ENCODE results near the gene AKR1C2.
"Not testable (repeated sequence)": the region's sequence is repeated elsewhere in the genome, so short reads cannot be mapped to it uniquely, and the experiment has no call there.

AKR1C2 gene

GRCh38 chr10:5003127-5004029 lies at the start of gene AKR1C2:
AKR1C2 (minus strand) TSS chr10:5003857; CDS start chr10:5003835, 22 bp downstream.
- H3K27ac ChIP-seq (ENCODE audit: low read length); H3K4me1 ChIP-seq (ENCODE audit: control insufficient read depth, low read depth, low read length); H3K9ac ChIP-seq (ENCODE audit: low read length); H3K27me3 ChIP-seq (ENCODE audit: control insufficient read depth, insufficient read depth, low read length); H3K4me3 ChIP-seq (ENCODE audit: low read length); H3K9me3 ChIP-seq (ENCODE audit: control insufficient read depth, low read depth, low read length); H3K36me3 ChIP-seq (ENCODE audit: control insufficient read depth, low read depth, low read length): not testable (repeated sequence)

- not testable (repeated sequence) for H3K27me3 ChIP-seq (ENCODE audit: control insufficient read depth, insufficient read depth, low read length); H3K4me3 ChIP-seq (ENCODE audit: low read length)
These were observed 49.4 kb upstream of the AKR1C2 start for GRCh38 chr10:5052951-5053500.

GRCh38 chr10:5047912-5048628 lies 44.4 kb upstream of the AKR1C2 start:
- no peak overlapping the region for H3K4me3 ChIP-seq (ENCODE audit: low read length)
- no peaks in the 10 kb centered on the region for H3K4me1 ChIP-seq (ENCODE audit: control insufficient read depth, low read depth, low read length)
- H3K27ac ChIP-seq (ENCODE audit: low read length): no peak overlapping the region
- H3K9me3 ChIP-seq (ENCODE audit: control insufficient read depth, low read depth, low read length): no peaks in the 10 kb centered on the region
- H3K9ac ChIP-seq (ENCODE audit: low read length): no peak overlapping the region
- no peaks in the 10 kb centered on the region for H3K36me3 ChIP-seq (ENCODE audit: control insufficient read depth, low read depth, low read length)
- no peaks in the 10 kb centered on the region for H3K27me3 ChIP-seq (ENCODE audit: control insufficient read depth, insufficient read depth, low read length)

More at GRCh38 chr10:5052951-5053500, 49.4 kb upstream of the AKR1C2 start:
- not testable (repeated sequence) for H3K36me3 ChIP-seq (ENCODE audit: control insufficient read depth, low read depth, low read length); H3K9me3 ChIP-seq (ENCODE audit: control insufficient read depth, low read depth, low read length); H3K9ac ChIP-seq (ENCODE audit: low read length); H3K4me1 ChIP-seq (ENCODE audit: control insufficient read depth, low read depth, low read length); H3K27ac ChIP-seq (ENCODE audit: low read length)

GRCh38 chr10:5047055-5047454 lies 43.4 kb upstream of the AKR1C2 start:
- H3K9me3 ChIP-seq (ENCODE audit: control insufficient read depth, low read depth, low read length); H3K36me3 ChIP-seq (ENCODE audit: control insufficient read depth, low read depth, low read length); H3K4me3 ChIP-seq (ENCODE audit: low read length); H3K27ac ChIP-seq (ENCODE audit: low read length); H3K27me3 ChIP-seq (ENCODE audit: control insufficient read depth, insufficient read depth, low read length); H3K9ac ChIP-seq (ENCODE audit: low read length); H3K4me1 ChIP-seq (ENCODE audit: control insufficient read depth, low read depth, low read length): not testable (repeated sequence)

GRCh38 chr10:5046410-5046809 lies 42.8 kb upstream of the AKR1C2 start:
- H3K9me3 ChIP-seq (ENCODE audit: control insufficient read depth, low read depth, low read length): no peaks in the 10 kb centered on the region
- no peak overlapping the region for H3K4me3 ChIP-seq (ENCODE audit: low read length)
- no peaks in the 10 kb centered on the region for H3K27me3 ChIP-seq (ENCODE audit: control insufficient read depth, insufficient read depth, low read length)
- H3K27ac ChIP-seq (ENCODE audit: low read length): no peak overlapping the region
- H3K36me3 ChIP-seq (ENCODE audit: control insufficient read depth, low read depth, low read length): no peaks in the 10 kb centered on the region
- H3K9ac ChIP-seq (ENCODE audit: low read length): no peak overlapping the region
- H3K4me1 ChIP-seq (ENCODE audit: control insufficient read depth, low read depth, low read length): no peaks in the 10 kb centered on the region

GRCh38 chr10:5045095-5045494 lies 41.4 kb upstream of the AKR1C2 start:
- Histone ChIP-seq H3K27me3 (ENCODE audit: control insufficient read depth, insufficient read depth, low read length) (no peaks in the 10 kb centered on the region), H3K9ac (ENCODE audit: low read length) (no peak overlapping the region), H3K27ac (ENCODE audit: low read length) (no peak overlapping the region), H3K9me3 (ENCODE audit: control insufficient read depth, low read depth, low read length) (no peaks in the 10 kb centered on the region), H3K4me3 (ENCODE audit: low read length) (no peak overlapping the region), H3K36me3 (ENCODE audit: control insufficient read depth, low read depth, low read length) (no peaks in the 10 kb centered on the region), H3K4me1 (ENCODE audit: control insufficient read depth, low read depth, low read length) (no peaks in the 10 kb centered on the region)

- H3K9ac ChIP-seq (ENCODE audit: low read length): no peak overlapping the region
- no peaks in the 10 kb centered on the region for H3K9me3 ChIP-seq (ENCODE audit: control insufficient read depth, low read depth, low read length)
- no peaks in the 10 kb centered on the region for H3K4me1 ChIP-seq (ENCODE audit: control insufficient read depth, low read depth, low read length)
- H3K27ac ChIP-seq (ENCODE audit: low read length): no peak overlapping the region
- no peaks in the 10 kb centered on the region for H3K27me3 ChIP-seq (ENCODE audit: control insufficient read depth, insufficient read depth, low read length)
- no peak overlapping the region for H3K4me3 ChIP-seq (ENCODE audit: low read length)
- H3K36me3 ChIP-seq (ENCODE audit: control insufficient read depth, low read depth, low read length): no peaks in the 10 kb centered on the region
These were observed 40.1 kb upstream of the AKR1C2 start for GRCh38 chr10:5043716-5044115.

- H3K27ac ChIP-seq (ENCODE audit: low read length): no peak overlapping the region
- H3K4me3 ChIP-seq (ENCODE audit: low read length): no peak overlapping the region
- no peaks in the 10 kb centered on the region for H3K9me3 ChIP-seq (ENCODE audit: control insufficient read depth, low read depth, low read length)
- no peaks in the 10 kb centered on the region for H3K36me3 ChIP-seq (ENCODE audit: control insufficient read depth, low read depth, low read length)
- H3K9ac ChIP-seq (ENCODE audit: low read length): no peak overlapping the region
- H3K27me3 ChIP-seq (ENCODE audit: control insufficient read depth, insufficient read depth, low read length): no peaks in the 10 kb centered on the region
- no peaks in the 10 kb centered on the region for H3K4me1 ChIP-seq (ENCODE audit: control insufficient read depth, low read depth, low read length)
These were observed 39.3 kb upstream of the AKR1C2 start for GRCh38 chr10:5042922-5043321.

- Histone ChIP-seq H3K36me3 (ENCODE audit: control insufficient read depth, low read depth, low read length) (no peaks in the 10 kb centered on the region), H3K4me1 (ENCODE audit: control insufficient read depth, low read depth, low read length) (no peaks in the 10 kb centered on the region), H3K9me3 (ENCODE audit: control insufficient read depth, low read depth, low read length) (no peaks in the 10 kb centered on the region), H3K27me3 (ENCODE audit: control insufficient read depth, insufficient read depth, low read length) (no peaks in the 10 kb centered on the region), H3K27ac (ENCODE audit: low read length) (no peak overlapping the region), H3K4me3 (ENCODE audit: low read length) (no peak overlapping the region), H3K9ac (ENCODE audit: low read length) (no peak overlapping the region)
These were observed 37.9 kb upstream of the AKR1C2 start for GRCh38 chr10:5041471-5042023.

GRCh38 chr10:5040781-5041470 lies 37.3 kb upstream of the AKR1C2 start:
- no peaks in the 10 kb centered on the region for H3K27me3 ChIP-seq (ENCODE audit: control insufficient read depth, insufficient read depth, low read length)
- no peak overlapping the region for H3K4me3 ChIP-seq (ENCODE audit: low read length)
- no peak overlapping the region for H3K9ac ChIP-seq (ENCODE audit: low read length)
- H3K4me1 ChIP-seq (ENCODE audit: control insufficient read depth, low read depth, low read length): no peaks in the 10 kb centered on the region
- H3K9me3 ChIP-seq (ENCODE audit: control insufficient read depth, low read depth, low read length): no peaks in the 10 kb centered on the region
- H3K27ac ChIP-seq (ENCODE audit: low read length): no peak overlapping the region
- no peaks in the 10 kb centered on the region for H3K36me3 ChIP-seq (ENCODE audit: control insufficient read depth, low read depth, low read length)

GRCh38 chr10:5040010-5040673 lies 36.5 kb upstream of the AKR1C2 start:
- H3K9me3 ChIP-seq (ENCODE audit: control insufficient read depth, low read depth, low read length): no peaks in the 10 kb centered on the region
- no peak overlapping the region for H3K4me3 ChIP-seq (ENCODE audit: low read length)
- H3K9ac ChIP-seq (ENCODE audit: low read length): no peak overlapping the region
- no peaks in the 10 kb centered on the region for H3K27me3 ChIP-seq (ENCODE audit: control insufficient read depth, insufficient read depth, low read length)
- no peak overlapping the region for H3K27ac ChIP-seq (ENCODE audit: low read length)
- peaks cover 3% of the 10 kb centered on the region for H3K4me1 ChIP-seq (ENCODE audit: control insufficient read depth, low read depth, low read length)
- no peaks in the 10 kb centered on the region for H3K36me3 ChIP-seq (ENCODE audit: control insufficient read depth, low read depth, low read length)

All from iPS-18a (cell line).